ENCODE measurements around the gene PPP1R13L. TPM values are rescaled to one million over a fixed set of nuclear protein-coding genes. Genes with fewer than 3 reads are reported as not detected.

Gene PPP1R13L
- total RNA-seq, 4 donors from 2014 or later = 4.1 to 16.8 (median 9.5) TPM

DNA sequence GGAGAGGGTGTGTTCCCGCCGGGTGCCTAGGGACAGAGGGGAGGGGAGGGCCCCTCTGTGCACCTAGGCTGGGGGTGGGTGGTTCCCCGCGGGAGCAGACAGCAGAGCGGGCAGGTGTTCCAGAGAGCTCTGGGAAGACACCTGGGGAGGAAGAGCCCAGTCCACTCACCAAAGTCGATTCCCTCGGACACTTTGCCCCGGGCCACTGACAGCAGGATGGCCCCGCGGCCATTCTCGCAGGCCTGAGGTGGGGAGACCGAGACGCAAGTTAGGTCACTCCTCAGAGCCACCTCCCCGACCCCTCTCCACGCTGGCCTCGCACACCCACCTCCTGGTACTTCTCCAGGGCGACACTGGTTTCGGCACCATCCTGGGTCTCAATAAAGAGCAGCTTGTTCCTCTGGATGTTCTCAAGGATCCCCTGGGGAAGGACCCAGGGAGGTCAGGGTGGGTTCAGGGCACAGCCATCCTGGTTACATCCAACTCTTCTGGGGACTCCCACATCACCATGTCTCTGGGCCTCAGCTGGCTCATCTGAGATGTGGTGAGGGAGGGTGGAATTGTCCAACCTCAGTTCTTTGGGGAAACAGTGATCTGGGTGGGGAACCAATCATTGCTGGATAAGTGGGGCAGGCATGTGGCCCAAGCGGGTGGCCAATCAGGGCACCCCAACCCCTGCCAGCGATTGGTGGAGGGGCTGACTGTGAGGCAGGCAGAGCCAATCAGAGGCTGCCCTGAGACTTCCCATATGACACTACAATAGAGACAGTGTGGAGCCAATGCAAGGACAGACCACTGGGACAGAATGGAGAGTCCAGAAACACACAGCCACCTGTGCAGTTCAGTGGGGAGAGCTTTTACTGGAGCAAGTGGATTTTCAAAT lies 51.7 kb downstream of the PPP1R13L start:
- 95% methylated on average over 15 of the region's 20 CpGs for WGBS
- Histone ChIP-seq H3K36me3 (peaks cover 6 to 74% (median 53%) of the 10 kb centered on the region in 4 donors), H3K4me3 (no peak overlapping the region), H3K27me3 (peaks cover 0 to 1% (median 0%) of the 10 kb centered on the region in 4 donors), H3K9me3 (no peaks in the 10 kb centered on the region), H3K4me1 (no peaks in the 10 kb centered on the region), H3K27ac (replicated peaks in 1 of 4) (no peak overlapping the region)
- intact Hi-C loops (cut with DNase I) = no loop called here
- no peak for DNase-seq (ENCODE audit: extremely low spot score)
- TF ChIP-seq, protein P1, sequence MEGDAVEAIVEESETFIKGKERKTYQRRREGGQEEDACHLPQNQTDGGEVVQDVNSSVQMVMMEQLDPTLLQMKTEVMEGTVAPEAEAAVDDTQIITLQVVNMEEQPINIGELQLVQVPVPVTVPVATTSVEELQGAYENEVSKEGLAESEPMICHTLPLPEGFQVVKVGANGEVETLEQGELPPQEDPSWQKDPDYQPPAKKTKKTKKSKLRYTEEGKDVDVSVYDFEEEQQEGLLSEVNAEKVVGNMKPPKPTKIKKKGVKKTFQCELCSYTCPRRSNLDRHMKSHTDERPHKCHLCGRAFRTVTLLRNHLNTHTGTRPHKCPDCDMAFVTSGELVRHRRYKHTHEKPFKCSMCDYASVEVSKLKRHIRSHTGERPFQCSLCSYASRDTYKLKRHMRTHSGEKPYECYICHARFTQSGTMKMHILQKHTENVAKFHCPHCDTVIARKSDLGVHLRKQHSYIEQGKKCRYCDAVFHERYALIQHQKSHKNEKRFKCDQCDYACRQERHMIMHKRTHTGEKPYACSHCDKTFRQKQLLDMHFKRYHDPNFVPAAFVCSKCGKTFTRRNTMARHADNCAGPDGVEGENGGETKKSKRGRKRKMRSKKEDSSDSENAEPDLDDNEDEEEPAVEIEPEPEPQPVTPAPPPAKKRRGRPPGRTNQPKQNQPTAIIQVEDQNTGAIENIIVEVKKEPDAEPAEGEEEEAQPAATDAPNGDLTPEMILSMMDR (IDR thresholded peaks at IDR 0.05) = no peak
- TF ChIP-seq POLR2A (IDR thresholded peaks at IDR 0.05; ENCODE audit: low read depth) (no peak), POLR2AphosphoS5 (IDR thresholded peaks at IDR 0.05) (no peak), EP300 (IDR thresholded peaks at IDR 0.05) (no peak)

DNA sequence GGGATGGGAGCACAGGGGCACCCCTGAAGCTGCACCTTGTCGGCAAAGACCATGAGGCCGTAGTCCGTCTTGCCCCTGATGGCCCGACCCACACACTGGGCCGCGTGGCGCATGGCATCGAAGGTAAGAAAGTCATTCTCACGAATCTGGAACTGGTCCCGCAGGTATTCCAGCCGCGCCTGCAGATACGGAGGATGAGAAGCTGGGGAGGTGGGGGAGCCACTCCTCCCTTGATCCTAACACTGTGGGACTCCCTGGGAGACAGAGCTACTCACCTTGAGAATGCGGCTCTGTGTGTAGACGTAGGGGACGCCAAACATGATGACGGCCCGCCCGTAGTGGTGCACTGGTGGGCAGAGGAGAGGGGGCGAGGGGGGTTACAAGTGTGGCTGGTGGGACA lies 52.4 kb downstream of the PPP1R13L start:
- WGBS = 96% methylated on average over 15 of the region's 20 CpGs
- no peak for TF ChIP-seq POLR2A (IDR thresholded peaks at IDR 0.05; ENCODE audit: low read depth)
- intact Hi-C loops (cut with DNase I) = no loop called here

DNA sequence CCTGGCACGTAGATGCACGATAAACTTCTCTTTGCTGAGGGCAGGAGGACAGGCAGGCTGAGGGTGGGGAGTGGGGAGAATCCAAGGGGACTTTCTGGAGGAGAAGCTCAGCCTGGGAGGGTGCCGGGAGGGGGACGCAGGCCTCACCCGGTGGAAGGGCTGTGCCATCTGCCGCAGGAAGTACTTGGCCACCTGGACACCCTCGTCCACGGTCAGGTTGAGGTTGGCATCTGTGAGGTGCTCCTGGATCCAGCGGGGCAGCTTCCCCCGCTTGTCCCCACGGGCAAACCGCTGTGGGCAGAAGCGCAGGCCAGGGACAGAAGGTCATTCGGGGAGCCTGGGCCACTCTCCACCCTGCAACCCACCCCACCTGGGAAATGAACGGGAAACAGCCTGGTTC lies 52.8 kb downstream of the PPP1R13L start:
- Histone ChIP-seq H3K9me3 (no peaks in the 10 kb centered on the region), H3K27me3 (peaks cover 0 to 12% (median 0%) of the 10 kb centered on the region in 4 donors), H3K4me1 (no peaks in the 10 kb centered on the region), H3K27ac (replicated peaks in 1 of 4) (no peak overlapping the region), H3K36me3 (peaks cover 6 to 67% (median 48%) of the 10 kb centered on the region in 4 donors), H3K4me3 (no peak overlapping the region)
- WGBS = 88% methylated on average over 11 of the region's 15 CpGs
- intact Hi-C loops (cut with DNase I) = no loop called here
- no peak for TF ChIP-seq POLR2A (IDR thresholded peaks at IDR 0.05; ENCODE audit: low read depth)
- DNase-seq (ENCODE audit: extremely low spot score) = no peak

More for the DNA sequence above, 52.4 kb downstream of the PPP1R13L start:
- Histone ChIP-seq H3K4me1 (no peaks in the 10 kb centered on the region), H3K27ac (replicated peaks in 1 of 4) (no peak overlapping the region), H3K36me3 (peaks cover 6 to 71% (median 52%) of the 10 kb centered on the region in 4 donors), H3K9me3 (no peaks in the 10 kb centered on the region), H3K27me3 (peaks cover 0 to 8% (median 0%) of the 10 kb centered on the region in 4 donors), H3K4me3 (no peak overlapping the region)
- DNase-seq (ENCODE audit: extremely low spot score) = no peak

- no peak for DNase-seq (ENCODE audit: extremely low spot score)
- WGBS = 68% methylated on average over 10 of the region's 13 CpGs
- H3K9me3 ChIP-seq = no peaks in the 10 kb centered on the region
- peaks cover 6 to 61% (median 45%) of the 10 kb centered on the region in 4 donors for H3K36me3 ChIP-seq
- H3K4me1 ChIP-seq = no peaks in the 10 kb centered on the region
- no peak overlapping the region for H3K4me3 ChIP-seq
- intact Hi-C loops (cut with DNase I) = no loop called here
- no peak for TF ChIP-seq EP300 (IDR thresholded peaks at IDR 0.05)
- TF ChIP-seq, protein P1 (IDR thresholded peaks at IDR 0.05) = no peak
- no peak for TF ChIP-seq POLR2AphosphoS5 (IDR thresholded peaks at IDR 0.05)
- TF ChIP-seq POLR2A (IDR thresholded peaks at IDR 0.05; ENCODE audit: low read depth) = no peak
- no peak overlapping the region for H3K27ac ChIP-seq (replicated peaks in 1 of 4)
- H3K27me3 ChIP-seq = peaks cover 0 to 18% (median 1%) of the 10 kb centered on the region in 4 donors
Measured at GRCh38 chr19:45351401-45351952, 53.4 kb downstream of the PPP1R13L start.

DNA sequence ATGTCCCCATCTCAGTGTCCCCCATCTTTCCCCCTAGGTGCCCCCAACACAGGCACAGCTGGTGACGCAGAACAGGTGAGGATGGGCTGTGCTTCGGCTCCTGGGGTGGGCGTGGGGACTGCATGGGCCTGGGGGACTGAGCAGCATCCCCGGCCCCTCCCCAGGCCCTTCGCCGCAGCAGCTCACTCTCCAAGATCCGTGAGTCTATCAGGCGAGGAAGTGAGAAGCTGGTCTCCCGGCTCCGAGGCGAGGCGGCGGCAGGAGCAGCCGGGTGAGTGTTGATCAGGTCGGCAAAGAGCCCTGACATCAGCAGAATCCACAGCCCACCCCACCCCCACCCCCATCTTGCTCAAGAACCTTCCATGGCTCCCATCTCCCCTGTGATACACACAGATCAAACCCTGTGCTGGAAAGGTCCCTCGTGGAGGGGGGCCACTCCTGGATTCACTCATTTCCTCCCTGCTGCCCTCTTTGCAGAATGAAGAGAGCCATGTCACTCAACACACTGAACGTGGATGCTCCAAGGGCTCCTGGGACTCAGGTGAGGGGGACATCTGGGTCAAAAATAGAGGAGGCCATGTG lies 54.3 kb downstream of the PPP1R13L start:
- no peak overlapping the region for H3K4me3 ChIP-seq
- DNase-seq (ENCODE audit: extremely low spot score) = no peak
- no peaks in the 10 kb centered on the region for H3K4me1 ChIP-seq
- no peak overlapping the region for H3K27ac ChIP-seq (replicated peaks in 1 of 4)
- intact Hi-C loops (cut with DNase I) = no loop called here
- WGBS = 84% methylated on average over 11 of the region's 17 CpGs
- peaks cover 6 to 55% (median 45%) of the 10 kb centered on the region in 4 donors for H3K36me3 ChIP-seq
- no peaks in the 10 kb centered on the region for H3K9me3 ChIP-seq
- peaks cover 0 to 27% (median 3%) of the 10 kb centered on the region in 4 donors for H3K27me3 ChIP-seq
- TF ChIP-seq EP300 (IDR thresholded peaks at IDR 0.05) (no peak), POLR2AphosphoS5 (IDR thresholded peaks at IDR 0.05) (no peak), POLR2A (IDR thresholded peaks at IDR 0.05; ENCODE audit: low read depth) (no peak)
- TF ChIP-seq, protein P1 (IDR thresholded peaks at IDR 0.05) = no peak

Data from esophagus muscularis mucosa (tissue), 4 donors.